GM10248 (cell line): ENCODE measurements around the gene CALML6.
A peak's percentile ranks its signal among the peaks of the same experiment; 100 is the strongest.

Source experiments
- CTCF ChIA-PET: fragments of 300-600 bp; sonication (Branson Sonifier 250); formaldehyde crosslinking; extraction: SDS; loops from one replicate; lab custom pipeline; 2021; ENCODE audit warnings: antibody characterized with exemption; lab: Yijun Ruan, JAX
- POLR2A ChIA-PET: fragments of 350-650 bp; sonication (Branson Sonifier 250); formaldehyde crosslinking; extraction: SDS; loops from one replicate; lab custom pipeline; 2020; ENCODE audit warnings: antibody characterized with exemption; lab: Yijun Ruan, JAX
- DNase-seq: peaks from one replicate; pipeline ENCODE4 v3.0.0; 2012; ENCODE audit errors: extremely low spot score
- TF ChIP-seq, protein P1 (sequence below): IDR thresholded peaks from 2 replicates; pipeline ENCODE4 v1.5.1; 2012; ENCODE audit warnings: mild to moderate bottlenecking, low read depth; ENCODE audit errors: extremely low read depth, missing control alignments, control extremely low read depth

Gene CALML6

DNA sequence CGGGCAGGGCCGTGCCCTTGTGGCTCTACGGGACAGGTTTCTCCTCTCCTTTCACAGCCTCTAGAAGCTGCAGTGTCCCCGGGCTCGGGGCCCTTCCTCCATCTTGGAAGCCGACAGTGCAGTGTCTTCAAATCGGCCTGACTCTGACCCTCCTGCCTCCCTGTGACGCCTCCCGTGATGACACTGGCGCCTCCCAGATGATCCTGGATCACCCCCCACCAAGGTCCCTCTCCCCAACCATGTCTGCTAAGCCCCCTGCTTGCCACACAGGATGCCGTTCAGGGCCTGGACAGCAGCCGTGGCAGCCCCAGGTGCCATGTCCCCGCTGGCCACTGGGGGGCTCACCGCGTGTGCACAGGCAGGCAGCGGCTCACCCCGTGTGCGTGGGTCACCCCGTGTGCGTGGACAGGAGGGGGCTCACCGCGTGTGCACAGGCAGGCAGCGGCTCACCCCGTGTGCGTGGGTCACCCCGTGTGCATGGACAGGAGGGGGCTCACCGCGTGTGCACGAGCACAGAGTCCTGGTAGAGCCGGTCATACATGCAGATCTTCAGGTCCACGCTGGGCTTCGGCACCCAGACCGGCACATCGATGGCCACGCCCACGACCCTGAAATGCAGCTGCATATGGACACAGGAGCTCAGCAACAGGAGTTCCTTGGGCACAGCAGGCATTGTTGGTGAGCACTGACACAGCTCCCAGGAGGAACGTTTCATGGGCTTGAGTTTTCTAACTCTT, 28.9 kb downstream of the CALML6 start:
- DNase-seq: peak; percentile 75
- POLR2A ChIA-PET: no interaction called here
- CTCF ChIA-PET: interaction anchor here (0.6 to 2.2 kb wide), 10 partner anchors 9 to 231 kb away, joined by 3 to 11 read pairs (median 4); no protein-coding TSS in a partner anchor
- TF ChIP-seq, protein P1, sequence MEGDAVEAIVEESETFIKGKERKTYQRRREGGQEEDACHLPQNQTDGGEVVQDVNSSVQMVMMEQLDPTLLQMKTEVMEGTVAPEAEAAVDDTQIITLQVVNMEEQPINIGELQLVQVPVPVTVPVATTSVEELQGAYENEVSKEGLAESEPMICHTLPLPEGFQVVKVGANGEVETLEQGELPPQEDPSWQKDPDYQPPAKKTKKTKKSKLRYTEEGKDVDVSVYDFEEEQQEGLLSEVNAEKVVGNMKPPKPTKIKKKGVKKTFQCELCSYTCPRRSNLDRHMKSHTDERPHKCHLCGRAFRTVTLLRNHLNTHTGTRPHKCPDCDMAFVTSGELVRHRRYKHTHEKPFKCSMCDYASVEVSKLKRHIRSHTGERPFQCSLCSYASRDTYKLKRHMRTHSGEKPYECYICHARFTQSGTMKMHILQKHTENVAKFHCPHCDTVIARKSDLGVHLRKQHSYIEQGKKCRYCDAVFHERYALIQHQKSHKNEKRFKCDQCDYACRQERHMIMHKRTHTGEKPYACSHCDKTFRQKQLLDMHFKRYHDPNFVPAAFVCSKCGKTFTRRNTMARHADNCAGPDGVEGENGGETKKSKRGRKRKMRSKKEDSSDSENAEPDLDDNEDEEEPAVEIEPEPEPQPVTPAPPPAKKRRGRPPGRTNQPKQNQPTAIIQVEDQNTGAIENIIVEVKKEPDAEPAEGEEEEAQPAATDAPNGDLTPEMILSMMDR: peak; percentile 81

DNA sequence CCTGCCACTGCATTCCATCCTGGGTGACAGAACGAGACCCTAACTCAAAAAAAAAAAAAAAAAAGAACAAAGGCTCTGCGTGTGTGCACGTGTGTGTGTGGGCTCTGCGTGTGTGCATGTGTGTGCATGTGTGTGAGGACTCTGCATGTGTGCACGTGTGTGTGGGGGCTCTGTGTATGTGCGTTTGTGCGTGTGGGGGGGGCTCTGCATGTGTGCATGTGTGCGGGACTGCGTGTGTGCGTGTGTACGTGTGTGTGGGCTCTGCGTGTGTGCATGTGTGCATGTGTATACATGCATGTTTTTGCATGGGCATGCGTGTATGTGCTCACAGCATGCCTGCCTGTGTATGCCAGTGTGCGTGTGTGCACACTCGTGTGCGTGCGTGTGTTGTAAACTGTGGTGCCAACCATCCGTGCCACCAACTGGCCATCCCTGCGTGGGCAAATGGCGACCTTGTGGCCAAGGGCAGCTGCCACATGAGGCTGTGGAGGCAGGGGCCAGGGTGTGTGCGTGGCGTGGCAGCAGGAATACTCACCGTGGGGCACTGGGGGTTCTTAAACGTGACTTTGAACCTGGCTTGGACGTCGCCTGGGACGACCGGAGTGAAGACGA, 30.8 kb downstream of the CALML6 start:
- DNase-seq: no peak
- TF ChIP-seq, protein P1: no peak
- ChIA-PET CTCF (interaction anchor here (1.2 to 2.2 kb wide), 2 partner anchors 20 to 98 kb away, joined by 4 to 5 read pairs; no protein-coding TSS in a partner anchor), POLR2A (no interaction called here)

DNA sequence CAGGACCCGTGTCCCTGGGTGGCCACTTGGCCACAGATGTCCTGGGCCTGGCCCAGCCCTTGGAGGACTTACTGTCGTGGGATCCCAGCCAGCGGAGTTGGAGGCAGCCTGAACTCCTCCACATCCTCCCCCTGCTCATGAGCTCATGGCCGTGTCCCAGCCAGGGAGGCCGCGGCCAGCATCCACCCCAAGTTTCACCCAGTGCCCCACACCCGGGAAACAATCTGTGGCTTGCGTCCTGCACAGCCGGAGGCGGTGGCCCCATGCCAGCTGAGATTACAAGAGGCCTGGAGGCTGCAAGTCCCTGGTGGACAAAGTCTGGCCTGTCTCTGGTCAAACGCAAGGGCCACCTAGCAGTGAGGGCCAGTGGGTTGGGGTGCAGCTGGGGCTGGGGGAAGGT, 31.5 kb downstream of the CALML6 start:
- TF ChIP-seq, protein P1: no peak
- DNase-seq: no peak
- ChIA-PET POLR2A (no interaction called here), CTCF (interaction anchor here (1.2 to 2.2 kb wide), 2 partner anchors 19 to 98 kb away, joined by 4 to 5 read pairs; no protein-coding TSS in a partner anchor)

DNA sequence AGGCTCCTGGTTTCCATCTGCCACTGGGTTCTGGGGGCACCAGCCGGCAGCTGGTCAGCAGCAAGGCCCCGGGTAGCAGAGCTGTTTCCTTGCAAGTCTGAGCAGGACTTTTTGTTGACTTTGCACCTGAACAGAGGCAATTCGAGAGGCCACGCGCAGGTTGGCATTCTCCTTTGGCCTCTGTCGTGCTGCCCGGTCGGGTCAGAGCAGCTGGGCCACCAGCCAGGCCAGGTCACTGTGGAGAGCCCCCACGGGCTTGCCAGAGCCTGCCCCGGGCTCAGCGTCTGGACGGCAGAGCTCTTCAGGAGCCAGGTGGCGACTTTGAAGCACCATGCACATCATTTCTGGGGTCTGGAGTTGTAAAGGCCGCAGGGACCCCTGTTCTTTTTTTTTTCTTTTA, 32.4 kb downstream of the CALML6 start:
- ChIA-PET CTCF (interaction anchor here (1.2 to 2.2 kb wide), 3 partner anchors 12 to 97 kb away, joined by 3 to 5 read pairs (median 4); no protein-coding TSS in a partner anchor), POLR2A (no interaction called here)
- TF ChIP-seq, protein P1: no peak
- DNase-seq: no peak

DNA sequence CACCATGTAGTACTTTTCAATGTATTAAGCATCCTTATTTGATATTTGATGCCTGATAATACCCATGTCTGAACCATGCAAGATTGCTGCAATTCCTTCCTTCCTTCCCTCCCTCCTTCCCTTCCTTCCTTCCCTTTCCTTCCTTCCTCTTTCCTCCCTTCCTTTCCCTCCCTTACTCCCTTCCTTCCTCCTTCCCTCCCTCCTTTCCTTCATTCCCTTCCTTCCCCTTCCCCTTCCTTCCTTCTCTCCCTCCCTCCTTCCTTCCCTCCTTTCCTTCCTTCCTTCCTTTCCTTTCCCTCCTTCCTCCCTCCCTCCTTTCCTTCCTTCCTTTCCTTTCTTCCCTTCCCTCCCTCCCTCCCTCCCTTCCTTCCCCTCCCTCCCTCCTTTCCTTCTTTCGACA, 33.7 kb downstream of the CALML6 start:
- CTCF ChIA-PET: no interaction called here
- POLR2A ChIA-PET: no interaction called here
- no peak for DNase-seq
- TF ChIP-seq, protein P1: no peak

DNA sequence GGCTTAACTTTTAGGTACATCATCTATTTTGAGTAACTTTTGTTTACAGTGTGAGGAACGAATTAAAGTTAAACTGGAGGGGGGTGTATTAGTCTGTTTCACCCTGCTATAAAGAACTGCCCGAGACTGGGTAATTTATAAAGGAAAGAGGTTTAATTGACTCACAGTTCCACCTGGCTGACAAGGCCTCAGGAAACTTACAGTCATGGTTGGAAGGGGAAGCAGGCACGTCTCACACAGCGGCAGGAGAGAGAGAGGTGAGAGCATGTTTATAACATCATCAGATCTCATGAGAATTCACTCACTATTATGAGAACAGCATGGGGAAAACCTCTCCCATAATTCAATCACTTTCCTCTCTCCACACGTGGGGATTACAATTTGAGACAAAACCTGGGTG, 35.9 kb downstream of the CALML6 start:
- TF ChIP-seq, protein P1: no peak
- POLR2A ChIA-PET: no interaction called here
- CTCF ChIA-PET: no interaction called here
- DNase-seq: no peak
